ENCODE measurements around the gene GNAL. TPM values are rescaled to one million over a fixed set of nuclear protein-coding genes. Genes with fewer than 3 reads are reported as not detected.

Gene GNAL
- total RNA-seq, 6 experiments from 2014 or later = 0.09 to 0.21 (median 0.17) TPM

GRCh38 chr18:11844436-11844835 is 155.4 kb downstream of the GNAL start:
- DNase-seq = no peak
- H3K36me3 Mint-ChIP-seq (ENCODE audit: low read depth) = no peaks in the 10 kb centered on the region
- peaks cover 6% of the 10 kb centered on the region for H3K4me1 Mint-ChIP-seq (ENCODE audit: low read depth)
- no peaks in the 10 kb centered on the region for H3K9me3 Mint-ChIP-seq
- no peak for TF ChIP-seq CTCF (IDR thresholded peaks at IDR 0.05)
- no peak overlapping the region for H3K4me3 Mint-ChIP-seq
- H3K27me3 Mint-ChIP-seq (ENCODE audit: insufficient read depth) = peaks cover 4% of the 10 kb centered on the region; the same call in 1 of the 2 replicates
- no peak overlapping the region for H3K27ac Mint-ChIP-seq

- no peak for TF ChIP-seq CTCF (IDR thresholded peaks at IDR 0.05)
- H3K27ac Mint-ChIP-seq = no peak overlapping the region
- no peak for DNase-seq
- no peaks in the 10 kb centered on the region for H3K36me3 Mint-ChIP-seq (ENCODE audit: low read depth)
- H3K9me3 Mint-ChIP-seq = no peaks in the 10 kb centered on the region
- peaks cover 18% of the 10 kb centered on the region for H3K4me1 Mint-ChIP-seq (ENCODE audit: low read depth)
- H3K27me3 Mint-ChIP-seq (ENCODE audit: insufficient read depth) = peaks cover 8% of the 10 kb centered on the region; the same call in 1 of the 2 replicates
- no peak overlapping the region for H3K4me3 Mint-ChIP-seq
Observed at GRCh38 chr18:11845654-11846053, 156.6 kb downstream of the GNAL start.

- no peak for DNase-seq
- peaks cover 29% of the 10 kb centered on the region for H3K4me1 Mint-ChIP-seq (ENCODE audit: low read depth)
- TF ChIP-seq CTCF (IDR thresholded peaks at IDR 0.05) = no peak
- no peaks in the 10 kb centered on the region for H3K9me3 Mint-ChIP-seq
- peaks cover 7% of the 10 kb centered on the region for H3K36me3 Mint-ChIP-seq (ENCODE audit: low read depth)
- H3K27ac Mint-ChIP-seq = no peak overlapping the region
- peaks cover 12% of the 10 kb centered on the region for H3K27me3 Mint-ChIP-seq (ENCODE audit: insufficient read depth)
- no peak overlapping the region for H3K4me3 Mint-ChIP-seq
Observed at GRCh38 chr18:11847811-11848210, 158.7 kb downstream of the GNAL start.

- H3K27ac Mint-ChIP-seq = peak overlapping the region; percentile 100
- H3K4me3 Mint-ChIP-seq = peak overlapping the region; percentile 100
- peaks cover 8% of the 10 kb centered on the region for H3K27me3 Mint-ChIP-seq (ENCODE audit: insufficient read depth)
- H3K9me3 Mint-ChIP-seq = no peaks in the 10 kb centered on the region
- TF ChIP-seq CTCF (IDR thresholded peaks at IDR 0.05) = no peak
- peaks cover 7% of the 10 kb centered on the region for H3K36me3 Mint-ChIP-seq (ENCODE audit: low read depth)
- H3K4me1 Mint-ChIP-seq (ENCODE audit: low read depth) = peaks cover 39% of the 10 kb centered on the region
- no peak for DNase-seq
Observed at GRCh38 chr18:11849279-11849678, 160.2 kb downstream of the GNAL start.

- DNase-seq = peak; percentile 88
- H3K4me3 Mint-ChIP-seq = peak overlapping the region; percentile 100
- H3K4me1 Mint-ChIP-seq (ENCODE audit: low read depth) = peaks cover 39% of the 10 kb centered on the region
- H3K36me3 Mint-ChIP-seq (ENCODE audit: low read depth) = peaks cover 7% of the 10 kb centered on the region
- TF ChIP-seq CTCF (IDR thresholded peaks at IDR 0.05) = no peak
- peaks cover 8% of the 10 kb centered on the region for H3K27me3 Mint-ChIP-seq (ENCODE audit: insufficient read depth)
- H3K27ac Mint-ChIP-seq = peak overlapping the region; percentile 100
- H3K9me3 Mint-ChIP-seq = no peaks in the 10 kb centered on the region
Observed at GRCh38 chr18:11849841-11850634, 161.0 kb downstream of the GNAL start.
